HG03060 (cell line): Measurements from ENCODE around the gene PSMA6.
"Not testable (repeated sequence)": the region's sequence is repeated elsewhere in the genome, so short reads cannot be mapped to it uniquely, and the experiment has no call there.

Source experiments
- ATAC-seq: cut with Tn5 transposase; IDR thresholded peaks from one replicate; pipeline ENCODE4 v1.9.1; 2021; ENCODE audit warnings: low read depth, moderate number of reproducible peaks; ENCODE audit not compliant: unreplicated experiment

The PSMA6 gene

DNA sequence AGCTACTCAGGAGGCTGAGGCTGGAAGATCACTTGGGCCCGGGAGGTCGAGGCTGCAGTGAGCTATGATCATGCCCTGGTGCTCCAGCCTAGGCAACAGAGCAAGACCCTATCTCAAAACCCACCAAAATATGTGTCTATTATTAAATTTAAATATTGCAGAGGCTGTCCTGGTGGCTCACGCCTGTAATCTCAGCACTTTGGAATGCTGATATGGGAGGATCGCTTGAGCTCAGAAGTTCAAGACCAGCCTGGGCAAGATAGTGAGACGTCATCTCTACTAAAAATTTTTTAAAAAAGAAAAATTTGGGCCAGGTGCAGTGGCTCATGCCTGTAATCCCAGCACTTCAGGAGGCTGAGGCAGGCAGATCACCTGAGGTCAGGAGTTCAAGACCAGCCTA lies 13.9 kb downstream of the PSMA6 start:
- ATAC-seq: no peak

DNA sequence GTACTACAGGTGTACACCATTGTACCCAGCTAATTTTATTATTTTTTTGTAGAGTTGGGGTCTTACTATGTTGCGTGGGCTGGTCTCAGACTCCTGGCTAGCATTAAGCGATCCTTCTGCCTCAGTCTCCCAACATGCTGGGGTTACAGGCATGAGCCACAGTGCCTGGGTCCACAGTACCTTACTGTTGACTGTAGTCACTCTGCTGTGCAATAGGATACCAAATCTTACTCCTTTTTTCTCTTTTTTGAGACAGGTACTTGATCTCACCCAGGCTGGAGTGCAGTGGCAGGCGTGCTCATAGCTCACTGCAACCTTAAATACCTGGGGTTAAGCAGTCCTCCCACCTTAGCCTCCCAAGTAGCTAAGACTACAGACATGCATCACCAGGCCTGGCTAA lies 25.6 kb downstream of the PSMA6 start:
- no peak for ATAC-seq

DNA sequence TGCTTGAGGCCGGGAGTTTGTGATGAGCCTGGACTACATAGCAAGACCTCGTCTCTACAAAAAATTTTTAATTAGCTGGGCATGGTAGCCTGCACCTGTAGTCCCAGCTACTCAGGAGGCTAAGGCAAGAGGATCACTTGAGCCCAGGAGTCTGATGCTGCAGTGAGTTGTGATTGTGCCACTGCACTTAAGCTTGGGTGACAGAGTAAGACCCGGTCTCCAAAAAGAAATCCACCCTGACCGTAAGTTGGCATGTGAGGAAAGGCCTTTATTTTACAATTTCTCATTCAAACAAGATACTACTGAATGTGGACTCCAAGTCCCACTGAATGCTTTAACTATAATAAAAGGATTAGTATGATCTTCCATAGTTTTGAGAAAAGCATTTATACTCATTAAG lies 27.3 kb downstream of the PSMA6 start:
- no peak for ATAC-seq

DNA sequence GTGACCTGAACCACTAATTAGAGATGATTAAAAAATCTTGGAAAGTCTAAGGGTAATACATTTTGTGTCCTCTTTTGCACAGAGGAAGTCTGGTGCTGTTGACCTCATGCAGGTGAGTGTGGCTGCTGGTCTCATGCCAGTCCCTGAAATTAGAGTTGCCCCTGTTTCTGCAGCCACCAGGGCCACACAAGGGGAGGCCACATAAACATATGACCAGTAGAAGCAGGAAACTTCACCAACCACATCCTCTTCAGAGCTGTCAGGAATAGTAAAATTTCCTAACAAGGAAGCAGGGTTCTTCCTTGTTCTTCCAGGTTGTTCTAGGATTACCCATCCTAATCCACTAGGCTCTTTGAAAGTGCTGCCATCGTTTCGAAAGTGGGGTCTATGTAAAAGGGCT lies 28.3 kb downstream of the PSMA6 start:
- no peak for ATAC-seq

DNA sequence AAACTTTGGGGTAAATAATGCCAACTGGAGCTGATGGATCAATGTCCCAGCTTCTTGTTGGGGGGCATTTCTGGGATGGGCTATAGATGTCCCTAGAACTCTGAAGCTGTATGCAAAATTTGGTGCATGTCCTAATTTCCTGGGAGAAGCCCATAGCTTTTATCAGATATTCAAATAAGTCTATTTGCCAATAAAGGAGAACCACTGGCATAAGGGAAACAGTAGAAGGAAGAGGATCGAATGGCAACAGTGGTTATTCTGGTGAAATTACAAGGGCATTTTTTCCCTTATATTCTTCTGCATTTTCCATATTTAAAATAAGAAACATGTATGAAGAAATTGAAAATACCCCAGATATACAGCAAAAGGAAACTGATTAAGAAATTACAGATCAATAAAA lies 34.2 kb downstream of the PSMA6 start:
- no peak for ATAC-seq

DNA sequence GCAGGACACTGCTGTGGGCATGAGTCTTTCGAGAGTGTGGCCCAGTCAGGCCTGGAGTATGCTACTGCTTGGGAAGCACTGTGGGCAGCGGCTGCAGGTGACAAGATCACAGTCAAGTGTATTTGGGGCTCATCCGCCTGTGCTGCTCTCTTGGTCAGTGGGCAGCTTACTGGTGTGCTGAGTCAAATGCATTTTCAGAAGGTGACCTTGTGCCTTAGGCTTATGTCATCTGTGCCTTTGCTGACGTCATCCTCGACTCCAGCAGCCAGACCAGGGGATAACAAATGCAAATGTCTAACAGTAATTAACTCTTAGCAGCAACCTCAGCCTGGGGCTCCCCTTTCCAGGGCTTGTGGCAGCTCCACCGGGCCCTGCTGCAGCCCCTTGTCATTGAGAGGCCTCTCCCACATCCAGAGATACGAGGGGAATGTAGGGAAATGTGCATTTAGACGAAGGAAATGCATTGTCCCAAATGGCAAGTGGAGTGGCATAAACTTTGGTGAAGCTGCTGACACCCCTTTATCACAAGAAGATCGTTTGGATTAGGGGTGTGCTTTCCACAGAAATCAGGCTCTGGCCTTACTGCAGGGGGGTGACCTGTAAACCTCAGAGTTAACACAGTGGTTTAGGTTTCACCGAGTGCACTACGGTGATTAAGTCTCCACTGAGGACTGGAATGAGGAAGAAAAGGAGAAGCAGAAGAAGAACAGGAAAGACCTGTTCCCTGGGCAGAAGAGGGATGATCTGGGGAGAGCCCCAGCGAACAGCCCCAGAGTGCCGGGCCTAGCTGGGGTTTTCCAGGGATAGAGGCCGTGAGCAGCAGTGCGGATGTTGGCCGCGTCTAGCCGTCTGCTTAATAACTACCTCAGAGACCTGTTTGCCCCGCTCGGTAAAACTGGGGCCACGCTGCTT lies 39.7 kb downstream of the PSMA6 start:
- ATAC-seq: no peak

DNA sequence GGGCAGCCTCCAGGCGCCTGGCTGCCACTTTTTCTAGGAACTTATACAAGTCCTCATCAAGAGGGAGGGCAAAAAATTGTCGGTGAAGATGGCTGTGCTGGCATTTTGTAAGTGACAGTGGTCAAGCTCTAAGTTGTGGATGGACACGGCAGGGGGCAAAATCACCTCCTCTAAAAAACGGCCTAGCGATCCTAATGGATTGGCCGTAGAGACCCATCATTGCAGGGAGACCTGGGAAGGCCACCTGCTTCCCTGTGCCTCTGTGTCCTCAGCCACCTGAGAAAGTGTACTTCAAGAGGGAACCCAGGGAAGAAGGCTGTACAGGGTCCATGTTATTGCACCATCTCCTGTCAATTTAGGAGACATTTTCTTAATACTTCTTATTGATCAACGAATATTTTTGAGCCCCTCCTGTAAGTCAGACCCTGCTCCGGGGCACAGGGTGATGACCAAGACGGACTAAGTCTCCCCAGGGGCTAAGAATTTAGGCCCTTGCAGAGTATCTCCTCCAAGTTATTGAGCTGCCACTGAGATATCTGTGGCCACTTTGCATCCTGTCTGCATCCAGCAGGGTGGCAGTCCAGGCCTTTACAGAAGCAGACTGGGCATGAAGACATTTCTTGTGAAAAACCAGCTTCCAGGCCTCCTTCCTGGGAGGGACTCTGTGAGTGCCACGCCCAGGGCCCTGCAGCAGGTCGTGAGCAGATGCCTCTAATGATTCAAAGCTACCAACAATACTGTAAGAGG lies 40.5 kb downstream of the PSMA6 start:
- ATAC-seq: no peak

DNA sequence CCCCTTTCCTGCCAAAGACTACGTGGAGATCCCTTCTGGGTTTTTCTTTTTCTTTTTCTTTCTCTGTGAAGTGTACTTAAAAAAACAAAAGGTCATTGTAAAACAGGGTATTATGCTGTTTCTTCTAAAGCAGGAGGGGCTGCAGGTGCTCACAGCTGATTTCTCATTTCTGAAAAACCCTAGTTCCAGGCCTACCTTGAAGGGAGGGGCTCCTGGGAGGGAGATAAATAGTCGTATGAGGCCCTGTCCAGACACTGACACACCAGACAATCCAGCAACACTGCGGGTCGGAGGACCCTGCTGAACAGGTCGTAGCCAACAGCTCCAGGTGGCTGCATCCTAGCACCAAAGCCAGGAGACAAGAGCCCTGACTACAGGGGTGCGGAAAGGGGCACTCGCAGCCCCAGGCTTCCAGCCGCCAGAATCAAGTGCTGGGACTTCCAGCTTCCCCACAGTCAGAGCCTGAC lies 41.1 kb downstream of the PSMA6 start:
- ATAC-seq: no peak

DNA sequence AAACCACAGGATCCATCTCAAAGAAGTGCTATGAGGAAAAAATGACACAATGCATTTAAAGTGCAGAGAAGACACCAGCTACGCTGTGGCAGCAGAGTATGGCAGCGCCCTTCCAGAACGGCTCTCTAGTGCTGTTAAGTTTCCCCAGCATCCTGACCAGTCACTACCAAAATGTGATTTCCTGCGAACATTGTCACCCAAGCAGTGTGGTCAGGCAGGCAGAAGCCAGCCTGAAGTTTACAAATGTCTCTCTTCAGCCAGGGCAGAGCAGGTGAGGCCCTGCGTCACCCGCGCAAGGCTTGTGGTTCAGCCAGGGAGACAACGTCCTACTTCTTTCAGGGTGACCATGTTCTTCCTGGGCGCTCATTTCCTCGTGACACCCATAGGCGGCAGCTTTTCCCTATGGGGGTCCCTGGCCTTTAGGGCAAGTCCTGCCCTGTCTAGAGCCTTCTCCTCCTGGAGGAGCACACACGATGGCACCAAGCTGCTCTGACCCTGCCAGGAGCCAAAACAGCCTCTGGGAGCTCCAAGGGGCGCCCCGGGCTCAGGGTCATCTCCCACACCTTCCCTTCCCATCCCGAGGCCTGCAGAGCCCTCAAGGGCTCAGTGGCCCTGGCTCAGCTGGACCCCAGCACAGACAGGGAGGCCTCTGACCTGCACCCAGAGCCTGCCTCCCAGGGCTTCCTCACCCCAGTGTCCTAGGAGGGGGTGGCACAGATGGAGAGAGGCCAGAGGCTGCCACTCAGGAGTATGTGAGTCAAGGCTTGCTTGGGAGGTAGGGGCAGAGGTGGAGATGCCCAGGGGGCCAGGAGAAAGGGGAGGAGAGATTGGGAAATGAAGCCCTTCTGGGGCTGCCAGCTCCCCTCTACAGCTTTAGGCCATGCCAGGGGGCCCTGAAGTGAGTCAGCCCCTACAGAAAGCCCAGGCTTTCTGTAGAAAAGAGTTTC lies 41.9 kb downstream of the PSMA6 start:
- ATAC-seq: no peak

DNA sequence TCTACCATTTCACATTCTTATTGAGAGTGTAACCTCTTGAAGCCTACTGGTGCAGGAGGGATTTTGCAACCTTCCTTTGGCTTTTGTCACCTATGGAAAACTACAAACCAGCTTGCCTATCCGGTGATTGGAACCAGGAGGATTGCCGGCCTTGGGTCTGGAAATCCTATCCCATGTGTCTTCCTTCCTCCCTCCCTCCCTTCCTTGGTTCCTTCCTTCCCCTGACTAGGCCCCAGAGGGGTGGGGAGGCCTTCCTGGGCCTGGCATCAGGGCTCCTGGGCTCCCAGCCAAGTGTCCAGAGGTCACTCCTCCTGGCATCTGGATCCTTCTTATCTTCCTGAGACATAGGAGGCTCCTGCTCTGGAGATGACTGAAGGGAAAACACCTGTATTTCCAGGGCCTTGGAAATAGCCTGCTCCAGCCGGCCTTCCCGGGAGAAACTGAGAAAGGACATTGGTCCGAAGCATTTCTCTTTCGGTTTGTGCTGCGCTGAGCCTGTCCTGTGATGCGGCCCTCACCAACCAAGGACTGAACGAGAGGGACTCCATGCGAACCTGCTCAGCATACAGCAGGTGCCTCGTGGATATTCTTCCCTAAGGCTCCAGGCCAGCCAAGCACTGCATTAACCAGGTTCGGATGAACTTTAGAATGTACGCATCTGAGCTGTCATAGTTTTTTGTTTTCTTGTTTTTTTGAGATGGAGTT lies 43.4 kb downstream of the PSMA6 start:
- no peak for ATAC-seq

DNA sequence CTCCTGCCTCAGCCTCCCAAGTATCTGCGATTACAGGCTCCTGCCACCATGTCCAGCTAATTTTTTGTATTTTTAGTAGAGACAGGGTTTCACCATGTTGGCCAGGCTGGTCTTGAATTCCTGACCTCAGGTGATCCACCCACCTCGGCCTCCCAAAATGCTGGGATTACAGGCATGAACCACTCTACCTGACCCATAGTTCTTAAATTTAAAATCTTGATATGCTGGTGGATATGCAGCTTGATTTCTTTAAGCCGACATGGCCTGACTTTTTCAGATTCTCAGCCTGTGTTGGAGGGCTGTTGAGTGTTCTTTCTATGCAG lies 44.0 kb downstream of the PSMA6 start:
- ATAC-seq: not testable (repeated sequence)

DNA sequence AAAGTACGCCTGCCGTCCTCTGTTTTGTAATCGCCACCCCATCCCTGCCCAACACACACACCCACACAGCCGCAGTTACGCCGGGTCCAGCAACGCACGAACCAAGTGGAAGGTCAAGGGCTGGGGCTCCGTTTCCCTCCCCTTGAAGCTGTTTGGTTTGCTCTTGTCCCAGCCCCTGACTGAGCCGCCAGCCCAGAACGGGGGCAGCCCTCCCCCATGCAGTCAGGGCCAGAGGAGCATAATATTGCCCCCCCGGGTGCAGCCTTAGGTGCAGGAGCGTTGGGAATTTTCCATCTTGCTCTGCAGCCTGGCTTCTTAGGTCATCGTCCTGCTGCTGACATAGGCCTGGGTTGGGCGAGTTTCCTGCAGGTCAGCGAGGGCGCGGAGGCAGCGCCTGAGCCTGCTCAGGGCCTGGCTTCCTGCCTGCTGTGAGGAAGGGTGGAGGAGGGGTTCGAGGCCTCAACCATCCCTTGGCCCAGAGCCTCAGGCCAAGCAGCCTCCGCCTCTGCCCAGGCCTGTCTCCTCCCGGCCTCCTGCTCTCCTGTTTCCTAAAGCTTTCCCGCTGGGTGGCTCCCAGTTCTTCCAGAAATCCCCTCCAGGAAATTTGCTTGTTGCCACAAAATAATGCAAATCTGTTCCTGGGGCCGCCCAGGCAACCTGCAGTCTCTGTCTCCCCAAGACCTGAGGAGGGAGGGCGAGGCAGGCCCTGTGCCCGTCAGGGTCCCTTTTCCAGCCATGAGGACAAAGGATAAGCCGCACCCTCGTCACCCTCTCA lies 44.5 kb downstream of the PSMA6 start:
- no peak for ATAC-seq

DNA sequence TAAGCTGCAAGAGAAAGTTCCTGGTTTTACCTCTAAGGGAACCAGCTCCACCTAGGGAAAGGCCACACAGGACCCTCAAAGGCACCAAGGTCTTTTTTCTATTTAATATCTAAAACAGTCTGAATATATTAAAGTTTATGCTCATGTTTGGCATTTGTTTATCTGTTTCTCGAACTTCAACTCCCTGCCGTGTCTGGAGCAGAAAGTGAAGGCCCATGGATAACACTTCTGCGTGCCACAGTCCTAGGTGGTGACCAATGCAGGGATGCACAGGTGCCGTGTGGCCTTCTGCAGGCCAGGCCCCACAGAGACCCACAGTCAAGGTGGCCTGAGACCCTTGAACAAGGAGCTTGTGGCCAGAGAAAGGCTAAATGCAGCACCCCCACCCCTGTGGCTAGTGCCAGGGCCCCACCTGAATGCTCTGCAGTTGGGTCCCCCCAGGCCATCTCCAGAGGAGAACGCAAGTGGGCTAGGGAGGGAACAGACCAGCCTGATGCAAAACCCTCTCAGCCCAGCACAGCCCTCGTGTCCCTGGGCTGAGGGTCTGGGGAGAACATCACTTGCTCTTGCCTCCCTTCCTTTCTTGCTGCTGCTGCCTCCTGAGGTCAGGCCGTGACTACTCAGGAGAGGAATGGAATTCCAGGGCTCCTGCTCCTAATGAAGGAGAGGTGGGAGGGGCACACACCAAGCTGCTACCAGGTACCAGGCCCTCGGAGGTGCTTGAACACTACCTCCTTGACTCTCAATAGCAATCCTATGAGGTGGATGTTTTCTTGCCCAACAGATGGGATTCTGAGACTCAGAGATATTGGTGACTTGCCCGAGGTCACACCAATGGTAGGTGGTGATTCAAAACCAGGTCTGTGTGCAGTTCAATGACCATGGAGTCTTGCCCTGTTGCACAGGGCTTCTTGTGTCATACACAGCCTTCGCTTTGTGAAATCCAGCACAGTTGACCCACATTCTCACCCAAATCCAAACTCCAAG lies 45.4 kb downstream of the PSMA6 start:
- ATAC-seq: no peak

DNA sequence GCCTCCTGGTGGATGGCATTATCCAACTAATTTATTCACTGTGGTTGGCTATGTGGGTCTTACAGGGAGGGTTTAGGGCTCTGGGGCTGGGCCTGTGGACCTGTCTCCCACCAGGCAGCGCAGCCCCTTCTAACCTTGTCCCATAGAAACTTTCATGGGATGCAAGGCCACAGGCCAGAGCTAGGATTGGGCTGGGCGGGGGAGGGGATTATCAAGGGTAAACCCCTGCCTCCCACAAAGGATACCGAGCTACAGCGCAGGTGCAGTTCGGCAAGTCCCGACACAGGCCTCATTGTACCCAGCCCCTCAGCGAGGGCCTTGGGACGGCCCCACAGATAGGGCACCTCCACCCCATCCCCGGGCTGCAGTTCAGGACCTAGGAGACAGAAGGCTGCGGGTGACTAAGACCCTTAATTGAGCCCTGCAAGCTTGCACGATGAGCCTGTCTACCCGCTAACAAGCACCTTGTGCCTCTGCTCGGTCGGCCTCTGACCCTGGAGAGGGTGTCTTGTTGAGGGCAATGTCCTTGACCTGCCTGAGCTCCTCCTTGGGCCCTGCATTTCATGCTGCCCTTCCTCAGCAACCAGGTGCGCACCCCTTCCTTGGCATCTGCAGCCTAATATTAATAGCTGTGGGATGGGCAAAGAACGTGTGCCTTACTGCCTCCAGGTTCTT lies 46.7 kb downstream of the PSMA6 start:
- ATAC-seq: no peak

DNA sequence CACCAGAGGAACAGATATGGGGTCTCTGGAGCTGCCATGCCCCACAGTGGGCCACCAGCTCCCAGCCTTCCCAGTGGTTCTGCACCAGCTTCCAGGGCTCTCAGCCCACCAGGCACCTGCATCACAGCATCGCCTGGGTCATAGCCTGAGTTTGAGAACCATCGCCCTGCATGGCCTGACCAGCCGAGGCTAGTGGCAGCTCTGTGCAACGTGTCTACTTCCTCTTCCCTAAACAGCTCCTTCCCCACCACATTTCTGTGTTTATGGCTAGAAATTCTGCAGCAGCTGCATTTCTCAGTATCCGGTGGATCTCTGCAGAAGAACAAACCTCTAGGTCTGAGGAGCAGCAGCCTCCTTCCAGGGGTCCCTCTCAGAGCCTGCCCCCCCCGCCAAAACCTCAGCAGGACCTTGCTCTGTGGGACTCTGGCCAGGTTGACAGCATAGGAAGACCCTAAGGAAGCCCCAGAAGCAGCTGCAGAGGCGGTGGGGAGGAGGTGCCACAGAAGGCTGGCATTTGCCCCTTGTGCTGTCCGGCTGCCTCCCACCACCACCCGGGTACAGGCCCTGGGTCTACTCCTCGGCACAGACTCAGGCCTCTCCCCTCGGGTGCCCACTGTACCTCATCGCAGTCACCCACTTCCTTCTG lies 47.7 kb downstream of the PSMA6 start:
- no peak for ATAC-seq

DNA sequence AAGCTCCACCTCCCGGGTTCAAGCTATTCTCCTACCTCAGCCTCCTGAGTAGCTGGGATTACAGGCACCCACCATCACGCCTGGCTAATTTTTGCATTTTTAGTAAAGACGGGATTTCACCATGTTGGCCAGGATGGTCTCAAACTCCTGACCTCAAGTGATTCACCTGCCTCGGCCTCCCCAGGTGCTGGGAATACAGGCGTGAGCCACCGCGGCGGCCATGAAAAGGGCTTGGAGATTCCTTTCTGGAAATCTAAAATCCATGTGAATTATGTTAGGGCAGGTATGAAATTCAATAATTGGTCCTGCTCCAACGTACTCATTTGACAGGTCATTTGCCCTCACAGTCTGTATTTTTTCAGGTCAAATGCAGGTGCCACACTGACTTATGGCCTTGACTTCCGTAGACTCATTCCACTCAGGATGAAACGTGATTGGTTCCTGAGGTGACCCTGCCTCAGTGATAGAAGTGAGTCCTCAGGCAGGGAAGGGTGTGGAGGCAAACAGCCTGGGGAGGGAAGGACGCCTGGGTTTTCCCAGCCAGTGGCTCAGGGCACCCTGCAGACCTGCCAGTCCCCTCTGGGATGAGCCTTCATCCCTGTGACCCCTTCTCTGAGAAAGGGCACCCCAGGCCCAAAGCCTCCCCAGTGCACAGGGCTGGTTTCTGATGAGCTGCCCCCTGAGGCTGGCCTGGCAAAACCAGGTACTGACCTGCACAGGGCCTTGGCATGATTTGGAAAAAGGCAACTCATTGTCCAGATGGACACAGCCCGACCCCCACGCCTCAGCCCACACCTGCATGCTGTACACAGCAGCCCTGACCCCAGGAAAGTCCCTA lies 48.7 kb downstream of the PSMA6 start:
- no peak for ATAC-seq

DNA sequence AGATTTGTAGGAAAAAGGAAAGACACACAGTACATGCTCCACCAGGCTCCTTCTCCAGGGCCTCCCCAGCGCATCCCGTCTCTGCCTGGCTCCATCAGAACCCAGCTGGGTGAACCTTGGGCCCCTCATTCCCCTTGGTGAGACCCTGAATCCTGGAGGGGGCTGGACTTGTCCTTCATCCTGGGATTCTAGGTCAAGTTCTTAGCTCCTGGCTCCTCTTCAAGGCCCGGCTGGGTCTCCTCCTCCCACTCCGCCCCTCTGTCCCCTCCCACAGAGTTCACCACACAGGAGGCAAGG lies 49.2 kb downstream of the PSMA6 start:
- ATAC-seq: no peak
